Measurements from ENCODE around the gene DYRK4.
A peak's percentile ranks its signal among the peaks of the same experiment; 100 is the strongest.

GRCh38 chr12:4587108-4587507, 25.1 kb downstream of the DYRK4 start:
- TF ChIP-seq CTCF (IDR thresholded peaks at IDR 0.05; ENCODE audit: low read length), result peak; percentile 25; the same call in 1 of the 2 replicates
- TF ChIP-seq EZH2 (IDR thresholded peaks at IDR 0.05; ENCODE audit: borderline replicate concordance, low read length), result no peak
